ENCODE measurements around the gene CRHR2.
"Not testable (repeated sequence)": the region's sequence is repeated elsewhere in the genome, so short reads cannot be mapped to it uniquely, and the experiment has no call there.

Gene CRHR2

DNA sequence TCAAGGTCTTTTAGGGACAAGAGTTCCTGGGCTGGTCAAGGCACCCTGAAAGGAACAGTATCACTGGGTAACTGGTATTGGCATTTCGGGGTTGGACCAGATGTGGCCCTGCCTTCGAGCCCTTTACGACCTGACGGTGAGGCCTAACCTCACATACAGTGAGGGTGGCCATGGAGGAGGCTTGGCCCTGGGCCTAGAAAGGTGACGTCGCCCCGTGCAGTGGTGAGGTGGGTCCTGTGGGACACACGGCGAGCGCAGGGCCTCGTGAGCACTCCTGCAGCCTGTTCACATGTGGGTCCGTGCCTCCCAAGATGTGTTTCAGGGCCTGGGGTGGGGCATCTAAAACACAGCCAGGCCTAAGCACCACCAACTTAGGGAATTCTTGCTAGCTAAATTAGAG, 36.1 kb downstream of the CRHR2 start:
- no peak overlapping the region for H3K27ac ChIP-seq
- TF ChIP-seq CTCF (conservative IDR thresholded peaks at IDR 0.05) = no peak

DNA sequence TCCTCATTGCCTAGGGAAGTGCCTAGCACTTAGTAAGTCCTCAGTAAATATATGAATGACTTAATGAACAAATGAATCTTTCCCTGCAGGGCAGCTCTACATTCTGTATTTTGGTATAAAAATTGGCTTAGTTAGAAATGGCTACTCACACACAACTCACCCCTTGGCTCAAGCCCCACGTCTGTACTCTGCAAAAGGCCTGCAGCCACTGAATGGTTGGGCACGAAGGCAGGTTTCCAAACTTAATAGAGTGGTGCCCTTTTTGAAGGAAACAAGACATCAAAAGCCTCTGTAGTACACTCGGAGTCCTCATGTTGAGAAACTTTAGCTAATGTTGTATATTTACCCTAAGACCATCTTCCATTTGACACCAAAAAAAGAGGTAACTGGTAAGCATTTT, 36.6 kb downstream of the CRHR2 start:
- no peak overlapping the region for H3K27ac ChIP-seq
- no peak for TF ChIP-seq CTCF (conservative IDR thresholded peaks at IDR 0.05)

GRCh38 chr7:30644286-30644955, 37.8 kb downstream of the CRHR2 start:
- no peak overlapping the region for H3K27ac ChIP-seq
- TF ChIP-seq CTCF (conservative IDR thresholded peaks at IDR 0.05) = no peak

DNA sequence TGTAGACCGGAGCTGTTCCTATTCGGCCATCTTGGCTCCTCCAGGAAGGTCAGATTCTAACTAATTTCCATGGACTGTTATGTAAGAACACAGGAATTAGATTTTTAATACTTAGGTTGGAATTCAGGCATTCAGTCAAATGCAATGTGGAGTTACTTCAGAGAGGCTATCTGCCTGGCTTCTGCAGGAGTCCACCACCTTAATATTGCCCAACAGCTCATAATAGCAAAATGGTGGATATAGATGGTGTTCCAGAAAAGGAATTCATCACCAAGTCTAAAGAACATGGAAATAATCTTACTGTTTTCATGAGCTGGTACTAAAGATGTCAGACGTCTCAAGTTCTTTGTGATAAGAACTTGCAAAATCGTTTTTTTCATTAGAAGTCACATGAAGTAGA, 39.5 kb downstream of the CRHR2 start:
- no peak for TF ChIP-seq CTCF (conservative IDR thresholded peaks at IDR 0.05)
- no peak overlapping the region for H3K27ac ChIP-seq

DNA sequence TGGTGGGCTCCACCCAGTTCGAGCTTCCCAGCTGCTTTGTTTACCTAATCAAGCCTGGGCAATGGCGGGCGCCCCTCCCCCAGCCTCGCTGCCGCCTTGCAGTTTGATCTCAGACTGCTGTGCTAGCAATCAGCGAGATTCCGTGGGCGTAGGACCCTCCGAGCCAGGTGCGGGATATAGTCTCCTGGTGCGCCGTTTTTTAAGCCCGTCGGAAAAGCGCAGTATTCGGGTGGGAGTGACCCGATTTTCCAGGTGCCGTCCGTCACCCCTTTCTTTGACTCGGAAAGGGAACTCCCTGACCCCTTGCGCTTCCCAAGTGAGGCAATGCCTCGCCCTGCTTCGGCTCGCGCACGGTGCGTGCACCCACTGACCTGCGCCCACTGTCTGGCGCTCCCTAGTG, 39.9 kb downstream of the CRHR2 start:
- not testable (repeated sequence) for H3K27ac ChIP-seq

DNA sequence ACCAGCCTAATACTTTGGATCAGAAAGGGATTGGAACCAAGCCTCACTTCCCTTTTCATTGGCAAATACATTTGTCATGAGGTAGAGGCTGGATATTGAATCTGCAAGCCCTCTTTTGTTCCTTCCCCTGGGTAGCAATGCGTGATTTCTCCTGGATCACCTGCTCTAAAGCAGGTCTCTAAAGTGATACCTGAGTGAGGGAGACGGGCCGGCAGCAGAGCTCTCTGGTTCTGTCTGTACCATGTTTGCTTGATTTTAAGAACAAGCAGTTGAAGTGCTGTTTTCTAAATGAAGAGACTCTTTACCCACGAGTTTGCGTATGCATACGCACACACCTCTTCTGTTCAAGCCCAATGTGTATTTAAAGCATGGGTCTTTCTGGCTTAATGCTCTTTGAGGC, 46.5 kb downstream of the CRHR2 start:
- TF ChIP-seq CTCF (conservative IDR thresholded peaks at IDR 0.05) = no peak
- H3K27ac ChIP-seq = no peak overlapping the region

DNA sequence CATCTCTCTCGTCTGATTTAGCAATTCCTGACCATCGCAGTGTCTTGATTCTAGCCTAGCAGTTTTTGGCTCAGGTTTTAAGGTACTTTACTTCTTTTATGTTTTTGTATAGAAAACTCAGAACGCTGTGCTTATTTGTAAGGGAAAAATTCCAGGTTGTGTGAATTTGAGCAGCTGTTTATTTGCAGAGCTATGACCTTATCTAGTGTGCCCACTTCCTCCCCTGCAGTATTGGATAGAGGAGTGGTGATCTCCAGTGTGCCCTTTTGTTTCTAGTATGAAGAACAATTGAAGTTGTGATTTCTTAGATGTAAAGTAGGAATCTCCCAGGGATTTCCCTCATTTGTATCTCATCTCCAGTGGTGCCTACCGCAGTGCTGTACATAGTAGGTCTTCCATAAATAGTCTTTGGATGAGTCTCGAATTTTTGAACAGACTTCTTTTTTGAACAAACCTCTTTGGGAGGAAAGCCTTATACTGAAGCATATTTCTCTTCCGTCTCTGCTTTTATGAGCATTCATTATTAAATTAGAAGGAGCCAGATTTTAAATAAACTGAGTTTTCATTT, 47.5 kb downstream of the CRHR2 start:
- no peak for TF ChIP-seq CTCF (conservative IDR thresholded peaks at IDR 0.05)
- H3K27ac ChIP-seq = no peak overlapping the region

DNA sequence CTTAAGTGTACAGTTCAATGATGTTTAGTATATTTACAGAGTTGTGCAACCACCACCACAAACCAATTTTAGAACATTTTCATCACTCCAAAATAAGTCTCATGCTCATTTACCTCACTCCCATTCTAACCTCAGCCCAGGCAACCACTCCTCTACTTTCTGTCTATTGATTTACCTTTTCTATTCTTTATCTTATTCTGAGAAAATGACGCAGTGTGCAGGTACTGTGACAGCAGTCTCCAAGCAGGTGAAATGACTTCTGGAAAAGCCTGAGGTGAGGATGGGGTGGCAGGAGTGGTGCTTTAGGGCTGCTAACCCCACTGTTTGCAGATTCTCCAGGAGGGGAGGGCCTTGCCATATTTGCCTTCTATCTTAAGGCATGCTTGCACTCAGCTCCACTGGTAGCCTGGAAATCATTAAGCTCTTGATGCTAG, 48.0 kb downstream of the CRHR2 start:
- no peak for TF ChIP-seq CTCF (conservative IDR thresholded peaks at IDR 0.05)
- H3K27ac ChIP-seq = no peak overlapping the region
